ENCODE measurements around the gene RGS8.

The RGS8 gene

DNA sequence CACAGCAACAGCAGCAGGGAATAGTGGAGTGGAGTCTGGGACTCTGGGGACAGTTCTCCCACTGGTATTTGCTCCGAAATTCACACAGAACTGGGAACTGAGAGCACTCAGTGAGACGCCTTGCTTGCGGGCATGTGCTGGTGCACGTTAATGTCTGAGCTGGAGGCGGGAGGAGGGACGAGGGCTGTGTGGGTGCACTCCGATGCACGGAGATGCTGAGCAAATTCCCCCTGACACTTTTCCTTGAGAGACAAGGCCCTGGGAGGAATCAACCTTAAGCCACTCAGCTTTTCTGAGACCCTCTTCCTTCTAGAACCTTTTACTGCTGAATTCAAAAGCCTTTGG lies 2.8 kb downstream of the RGS8 start:
- FAIRE-seq, result peak; percentile 50
- no peak for TF ChIP-seq TAF1 (IDR thresholded peaks at IDR 0.05; ENCODE audit: borderline replicate concordance, low read depth, low read length)
- TF ChIP-seq POLR2A (IDR thresholded peaks at IDR 0.05; ENCODE audit: low read depth, low read length), result no peak
- no peak for TF ChIP-seq POLR2AphosphoS5 (IDR thresholded peaks at IDR 0.05; ENCODE audit: low read depth, low read length)
- no peak for DNase-seq (ENCODE audit: insufficient read length)

DNA sequence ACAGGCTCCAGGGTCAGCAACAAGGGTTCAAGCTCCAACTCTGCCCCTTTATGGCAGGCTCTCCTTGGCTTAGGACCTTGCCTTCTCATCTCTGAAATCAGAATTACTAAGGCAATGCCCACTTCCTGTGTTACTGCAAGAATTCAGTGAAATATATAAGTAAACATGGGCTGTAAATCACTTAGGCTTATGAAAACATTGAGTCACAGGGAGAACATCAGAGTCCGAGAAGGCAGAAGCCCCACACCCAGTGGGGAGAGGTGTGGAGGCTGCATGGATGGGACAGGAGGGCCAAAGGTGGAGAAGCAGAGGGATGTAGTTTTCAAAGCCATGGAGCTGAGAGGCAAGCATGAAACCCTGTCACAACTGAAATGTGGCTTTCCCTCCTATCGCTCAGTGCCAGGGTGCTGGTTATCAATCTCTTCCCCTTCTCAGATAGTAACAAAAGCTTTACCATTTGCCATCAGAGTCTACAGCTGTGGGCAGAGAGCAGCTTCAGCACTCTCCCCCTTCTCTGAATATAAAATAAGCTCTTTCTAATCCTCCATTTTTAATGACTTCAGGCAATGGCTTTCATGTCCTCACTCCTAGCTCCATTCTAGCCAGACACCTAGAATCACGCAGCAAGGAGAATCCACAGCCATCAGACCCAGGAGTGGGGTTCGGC lies 3.4 kb downstream of the RGS8 start:
- no peak for DNase-seq (ENCODE audit: insufficient read length)
- FAIRE-seq, result peak; percentile 56
- TF ChIP-seq TAF1 (IDR thresholded peaks at IDR 0.05; ENCODE audit: borderline replicate concordance, low read depth, low read length), result no peak
- no peak for TF ChIP-seq POLR2A (IDR thresholded peaks at IDR 0.05; ENCODE audit: low read depth, low read length)
- no peak for TF ChIP-seq POLR2AphosphoS5 (IDR thresholded peaks at IDR 0.05; ENCODE audit: low read depth, low read length)

DNA sequence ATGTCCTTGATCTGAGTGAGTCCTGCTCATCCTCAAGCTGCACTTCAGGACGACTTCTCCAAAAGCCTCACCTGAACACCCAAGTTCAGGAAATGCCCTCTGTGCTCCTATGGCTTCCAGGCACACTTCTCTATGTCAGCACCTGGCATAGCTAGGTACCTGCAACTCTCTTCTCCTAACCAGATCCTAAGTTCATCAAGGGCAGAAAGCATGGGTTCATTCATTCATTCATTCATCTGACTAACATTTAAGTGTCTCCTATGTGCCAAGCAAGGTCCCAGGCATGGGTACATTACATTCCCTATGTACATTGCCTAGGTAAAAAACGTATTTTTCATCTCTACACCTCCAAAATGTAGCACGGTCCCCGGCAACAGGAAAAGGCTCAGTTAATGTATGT lies 4.0 kb downstream of the RGS8 start:
- FAIRE-seq (peak; percentile 51), DNase-seq (ENCODE audit: insufficient read length) (no peak)

DNA sequence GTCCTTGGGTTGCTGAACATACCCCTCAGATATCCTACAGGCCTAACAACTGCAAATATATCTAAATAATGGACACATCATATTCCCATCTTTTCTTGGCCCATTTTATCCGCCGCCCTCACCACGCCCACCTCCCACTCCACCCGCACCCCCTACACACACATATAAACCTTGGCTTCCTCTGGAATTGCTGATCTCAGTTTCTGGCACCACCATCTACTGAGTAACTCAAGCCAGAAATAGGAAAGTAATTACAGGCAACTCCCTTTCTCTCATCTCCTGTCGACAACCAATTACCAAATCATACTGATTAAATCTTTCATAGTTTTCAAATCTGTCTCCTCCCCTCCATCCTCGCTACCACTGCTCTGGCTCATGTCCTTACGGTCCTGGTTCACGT lies 4.7 kb downstream of the RGS8 start:
- DNase-seq (ENCODE audit: insufficient read length) (no peak), FAIRE-seq (no peak)
- TF ChIP-seq POLR2AphosphoS5 (IDR thresholded peaks at IDR 0.05; ENCODE audit: low read depth, low read length) (no peak), POLR2A (IDR thresholded peaks at IDR 0.05; ENCODE audit: low read depth, low read length) (no peak), TAF1 (IDR thresholded peaks at IDR 0.05; ENCODE audit: borderline replicate concordance, low read depth, low read length) (no peak)

More for the DNA sequence above, 4.0 kb downstream of the RGS8 start:
- TF ChIP-seq TAF1 (IDR thresholded peaks at IDR 0.05; ENCODE audit: borderline replicate concordance, low read depth, low read length) (no peak), POLR2AphosphoS5 (IDR thresholded peaks at IDR 0.05; ENCODE audit: low read depth, low read length) (no peak), POLR2A (IDR thresholded peaks at IDR 0.05; ENCODE audit: low read depth, low read length) (no peak)

DNA sequence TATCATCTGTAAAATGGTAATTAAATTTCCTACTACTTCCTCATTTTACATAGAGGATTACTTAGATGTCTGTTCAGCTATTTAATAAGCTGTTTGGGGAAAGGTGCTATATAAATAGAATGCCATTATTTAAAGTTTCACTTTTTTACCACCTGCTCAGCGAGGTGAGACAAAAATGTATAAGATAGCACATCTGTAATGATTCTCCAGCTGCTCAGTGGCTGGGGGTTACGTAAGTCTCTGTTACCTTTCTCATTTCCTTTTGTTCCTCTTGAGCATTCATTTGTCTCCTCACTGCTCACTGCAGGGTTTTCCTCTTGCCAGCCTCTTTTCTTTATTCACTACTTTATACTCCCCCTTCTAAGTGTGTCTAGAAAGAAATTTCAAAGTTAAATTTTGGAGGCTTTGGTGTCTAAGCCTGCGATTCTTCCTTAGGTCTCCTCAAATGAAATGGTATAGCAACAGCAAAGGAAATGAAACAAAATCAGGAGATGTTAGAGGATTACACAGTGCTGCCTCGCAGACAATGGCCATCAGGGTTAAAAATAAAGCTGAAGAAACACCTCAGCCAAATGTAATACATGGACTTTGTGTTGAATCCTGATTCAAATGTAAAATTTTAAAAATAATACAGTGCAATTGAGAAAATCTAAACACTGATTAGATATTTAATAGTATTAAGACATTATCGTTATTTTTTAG lies 6.8 kb downstream of the RGS8 start:
- TF ChIP-seq POLR2A (IDR thresholded peaks at IDR 0.05; ENCODE audit: low read depth, low read length) (no peak), POLR2AphosphoS5 (IDR thresholded peaks at IDR 0.05; ENCODE audit: low read depth, low read length) (no peak), TAF1 (IDR thresholded peaks at IDR 0.05; ENCODE audit: borderline replicate concordance, low read depth, low read length) (no peak)
- FAIRE-seq (peak; percentile 85), DNase-seq (ENCODE audit: insufficient read length) (no peak)

DNA sequence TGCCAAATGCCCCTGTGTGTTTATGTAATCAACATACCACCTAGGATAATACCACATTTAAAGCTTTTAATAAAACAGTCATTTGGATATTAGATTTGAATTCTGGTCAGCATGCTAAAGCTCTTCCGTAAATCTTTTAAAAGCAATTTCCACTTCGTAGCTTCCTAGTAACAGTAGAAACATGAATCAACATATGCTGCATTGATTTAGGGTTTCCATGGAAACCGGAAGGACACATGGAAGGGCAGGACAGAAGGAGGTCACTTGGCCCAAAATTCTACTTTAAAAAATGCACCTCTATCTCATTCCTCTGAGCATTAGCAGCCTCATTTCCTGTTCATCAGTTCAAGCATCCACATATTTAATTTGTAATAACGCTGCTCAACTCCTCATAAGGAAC lies 8.1 kb downstream of the RGS8 start:
- TF ChIP-seq TAF1 (IDR thresholded peaks at IDR 0.05; ENCODE audit: borderline replicate concordance, low read depth, low read length), result no peak
- no peak for TF ChIP-seq POLR2AphosphoS5 (IDR thresholded peaks at IDR 0.05; ENCODE audit: low read depth, low read length)
- no peak for TF ChIP-seq POLR2A (IDR thresholded peaks at IDR 0.05; ENCODE audit: low read depth, low read length)
- FAIRE-seq, result no peak
- DNase-seq (ENCODE audit: insufficient read length), result no peak

GRCh38 chr1:182674346-182675246 lies 9.8 kb downstream of the RGS8 start:
- DNase-seq (ENCODE audit: insufficient read length) (no peak), FAIRE-seq (no peak)
- no peak for TF ChIP-seq TAF1 (IDR thresholded peaks at IDR 0.05; ENCODE audit: borderline replicate concordance, low read depth, low read length)
- TF ChIP-seq POLR2A (IDR thresholded peaks at IDR 0.05; ENCODE audit: low read depth, low read length), result no peak
- TF ChIP-seq POLR2AphosphoS5 (IDR thresholded peaks at IDR 0.05; ENCODE audit: low read depth, low read length), result no peak

GRCh38 chr1:182672487-182672836 lies 11.9 kb downstream of the RGS8 start:
- DNase-seq (ENCODE audit: insufficient read length) (no peak), FAIRE-seq (no peak)
- no peak for TF ChIP-seq POLR2AphosphoS5 (IDR thresholded peaks at IDR 0.05; ENCODE audit: low read depth, low read length)
- TF ChIP-seq POLR2A (IDR thresholded peaks at IDR 0.05; ENCODE audit: low read depth, low read length), result no peak
- no peak for TF ChIP-seq TAF1 (IDR thresholded peaks at IDR 0.05; ENCODE audit: borderline replicate concordance, low read depth, low read length)

- DNase-seq (ENCODE audit: insufficient read length) (no peak), FAIRE-seq (no peak)
- TF ChIP-seq TAF1 (IDR thresholded peaks at IDR 0.05; ENCODE audit: borderline replicate concordance, low read depth, low read length) (no peak), POLR2A (IDR thresholded peaks at IDR 0.05; ENCODE audit: low read depth, low read length) (no peak), POLR2AphosphoS5 (IDR thresholded peaks at IDR 0.05; ENCODE audit: low read depth, low read length) (no peak)
These were observed 12.5 kb downstream of the RGS8 start for GRCh38 chr1:182671750-182672486.

GRCh38 chr1:182670032-182670749 lies 14.2 kb downstream of the RGS8 start:
- TF ChIP-seq POLR2A (IDR thresholded peaks at IDR 0.05; ENCODE audit: low read depth, low read length) (no peak), TAF1 (IDR thresholded peaks at IDR 0.05; ENCODE audit: borderline replicate concordance, low read depth, low read length) (no peak), POLR2AphosphoS5 (IDR thresholded peaks at IDR 0.05; ENCODE audit: low read depth, low read length) (no peak)
- DNase-seq (ENCODE audit: insufficient read length), result no peak
- no peak for FAIRE-seq

Measured in GM12892 (cell line).